Testis (tissue), 2 donors: ENCODE measurements around the gene DTNB.

Experiments used
- POLR2A ChIP-seq: fragments of 450-650 bp; IDR thresholded peaks from one replicate; pipeline ENCODE4 v1.6.1; 2017; ENCODE audit warnings: antibody characterized with exemption, mild to moderate bottlenecking, moderate library complexity
- TF ChIP-seq, protein P1 (sequence below), 3 experiments: fragments of 450-650 bp in 2 of 3; fragments of 200-600 bp in 1 of 3; sonication (generic) in 1 of 3; IDR thresholded peaks; one replicate each; pipeline ENCODE4 v1.5.1; 2016 to 2019; ENCODE audit warnings: antibody characterized with exemption in 3 of 3, mild to moderate bottlenecking in 2 of 3, moderate library complexity in 1 of 3

DNA sequence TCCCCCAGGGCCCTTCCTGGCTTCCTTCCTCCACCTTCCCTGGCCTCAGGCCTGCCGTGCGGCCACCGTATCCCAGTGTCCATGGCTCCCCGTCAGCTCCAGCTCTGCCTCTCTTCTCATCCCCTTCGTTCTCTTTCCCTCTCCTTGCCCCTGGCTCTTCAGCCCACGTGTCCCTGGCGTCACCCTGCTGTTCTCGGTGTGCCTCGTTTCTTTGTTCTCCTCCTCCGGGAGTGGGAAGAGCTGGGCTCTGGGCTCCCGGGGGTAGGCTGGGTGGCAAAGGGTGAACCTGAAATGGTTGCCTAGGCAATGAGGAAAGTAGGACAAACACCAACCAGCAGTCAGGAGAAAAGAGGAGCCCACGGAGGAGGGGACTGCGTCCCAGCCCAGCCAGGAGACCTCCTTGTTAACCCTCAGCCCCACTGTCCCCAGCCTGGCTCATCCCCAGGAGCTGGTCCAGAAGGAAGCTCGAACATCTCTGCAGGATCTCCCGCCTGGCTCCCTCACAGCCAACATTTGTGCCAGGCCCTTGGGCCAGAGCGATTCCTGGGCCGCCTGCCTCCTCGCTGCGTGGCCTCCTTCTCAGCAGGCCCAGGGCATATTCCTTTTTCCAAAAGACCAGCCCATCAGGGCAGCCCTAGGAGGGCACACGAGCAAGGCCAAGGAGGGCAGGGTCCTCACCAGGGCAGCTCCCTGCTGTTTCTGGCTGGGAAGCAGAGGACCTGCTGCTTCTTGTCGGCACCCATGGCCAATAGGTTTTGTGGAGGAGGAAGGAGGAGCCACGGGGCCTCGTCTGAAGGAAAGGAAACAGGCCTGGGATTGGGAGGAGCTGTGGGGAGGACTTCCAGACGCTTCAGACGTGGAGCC, 300.7 kb downstream of the DTNB start:
- TF ChIP-seq, protein P1, sequence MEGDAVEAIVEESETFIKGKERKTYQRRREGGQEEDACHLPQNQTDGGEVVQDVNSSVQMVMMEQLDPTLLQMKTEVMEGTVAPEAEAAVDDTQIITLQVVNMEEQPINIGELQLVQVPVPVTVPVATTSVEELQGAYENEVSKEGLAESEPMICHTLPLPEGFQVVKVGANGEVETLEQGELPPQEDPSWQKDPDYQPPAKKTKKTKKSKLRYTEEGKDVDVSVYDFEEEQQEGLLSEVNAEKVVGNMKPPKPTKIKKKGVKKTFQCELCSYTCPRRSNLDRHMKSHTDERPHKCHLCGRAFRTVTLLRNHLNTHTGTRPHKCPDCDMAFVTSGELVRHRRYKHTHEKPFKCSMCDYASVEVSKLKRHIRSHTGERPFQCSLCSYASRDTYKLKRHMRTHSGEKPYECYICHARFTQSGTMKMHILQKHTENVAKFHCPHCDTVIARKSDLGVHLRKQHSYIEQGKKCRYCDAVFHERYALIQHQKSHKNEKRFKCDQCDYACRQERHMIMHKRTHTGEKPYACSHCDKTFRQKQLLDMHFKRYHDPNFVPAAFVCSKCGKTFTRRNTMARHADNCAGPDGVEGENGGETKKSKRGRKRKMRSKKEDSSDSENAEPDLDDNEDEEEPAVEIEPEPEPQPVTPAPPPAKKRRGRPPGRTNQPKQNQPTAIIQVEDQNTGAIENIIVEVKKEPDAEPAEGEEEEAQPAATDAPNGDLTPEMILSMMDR (IDR thresholded peaks at IDR 0.05) = no peak
- TF ChIP-seq POLR2A = no peak
